ENCODE measurements around the gene KCNIP4.
"Not testable (repeated sequence)": the region's sequence is repeated elsewhere in the genome, so short reads cannot be mapped to it uniquely, and the experiment has no call there.

Gene KCNIP4

DNA sequence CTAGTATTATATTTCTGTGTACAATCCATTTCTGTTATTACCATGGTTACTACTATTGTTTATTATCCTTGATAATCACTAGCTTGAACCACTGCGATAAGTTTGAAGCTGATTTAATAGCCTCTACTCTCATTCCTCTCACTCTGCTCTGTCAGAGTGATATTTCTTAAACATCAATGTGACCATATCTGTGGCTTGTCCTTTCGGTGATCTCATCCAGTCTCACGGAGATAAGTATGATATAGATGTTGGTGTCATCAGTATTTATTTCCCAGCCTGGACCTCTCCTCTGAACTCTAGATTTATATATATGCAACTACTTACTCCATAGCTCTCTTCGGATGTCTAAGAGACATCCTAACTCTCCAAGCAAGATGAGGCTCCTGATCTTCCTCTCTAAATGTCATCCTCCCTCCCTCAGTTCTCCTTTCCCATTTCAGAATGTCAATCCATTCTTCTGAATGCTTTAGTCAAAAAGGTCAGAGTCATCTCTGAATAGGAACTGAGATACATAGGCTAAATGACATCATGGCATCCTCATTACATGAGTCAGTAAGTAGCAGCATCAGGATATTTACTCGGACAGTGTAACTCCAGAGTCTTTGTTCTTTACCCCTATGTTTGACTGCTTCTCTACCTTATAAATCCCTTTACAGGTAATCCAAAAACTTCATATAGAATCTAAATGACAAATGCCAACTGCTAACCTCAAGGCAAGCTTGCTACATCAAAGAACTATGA lies 1118.8 kb downstream of the KCNIP4 start:
- no peak for DNase-seq

DNA sequence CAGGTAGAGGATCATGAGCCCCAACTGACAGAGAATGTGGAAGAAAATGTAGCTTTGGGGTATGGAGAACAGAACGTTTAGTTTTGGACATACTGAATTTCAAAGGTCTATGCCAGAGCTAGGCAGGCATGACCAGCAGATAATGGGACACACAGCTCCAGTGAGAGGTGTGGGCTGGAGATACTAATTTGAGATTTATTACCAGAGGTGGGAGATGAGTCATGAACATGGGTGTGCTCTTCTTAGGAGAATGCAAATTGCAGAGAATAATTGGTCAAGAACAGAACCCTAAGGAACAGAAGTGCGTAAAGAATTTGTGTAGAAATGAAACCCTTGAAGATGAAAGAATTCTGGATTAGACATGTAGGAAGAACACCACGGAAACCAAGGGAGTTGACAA lies 1123.1 kb downstream of the KCNIP4 start:
- DNase-seq: no peak

DNA sequence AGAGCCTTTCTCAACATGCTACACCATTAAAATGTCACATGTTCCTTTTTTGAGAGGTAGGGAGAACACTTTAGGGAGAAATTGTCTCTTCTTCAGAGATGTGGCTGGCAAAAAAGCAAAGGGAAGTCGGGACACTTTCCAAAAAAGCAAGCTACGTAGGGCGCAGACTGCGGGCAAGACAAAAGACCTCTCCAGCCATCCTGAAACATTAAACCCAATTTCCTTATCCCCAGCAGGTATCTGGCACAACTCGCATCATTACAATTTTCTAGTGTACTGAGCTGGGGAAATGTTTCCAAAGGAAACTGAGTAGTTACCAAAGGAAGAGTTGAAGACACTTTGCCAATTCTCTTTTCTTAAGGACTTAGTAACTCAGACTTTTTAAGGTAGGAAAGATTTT lies 1132.3 kb downstream of the KCNIP4 start:
- no peak for DNase-seq

DNA sequence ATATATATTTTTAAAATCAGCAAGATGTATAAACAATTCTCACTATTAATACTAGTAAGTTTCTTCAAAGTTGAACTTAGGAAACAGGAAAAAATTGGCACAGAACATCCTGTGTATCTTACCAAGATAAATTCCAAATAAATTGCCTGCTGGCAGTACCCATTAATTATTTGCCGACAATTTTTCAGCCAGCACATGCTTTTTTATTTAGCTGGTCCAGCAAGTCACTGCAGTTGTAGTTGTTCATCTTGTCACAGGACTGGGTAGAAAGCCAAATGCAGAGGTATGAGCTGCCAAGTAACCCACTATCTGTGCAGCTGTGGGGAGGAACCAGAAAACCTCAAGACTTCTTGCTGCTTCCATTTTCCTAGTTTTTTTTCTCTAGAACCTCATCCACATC lies 1134.9 kb downstream of the KCNIP4 start:
- no peak for DNase-seq

DNA sequence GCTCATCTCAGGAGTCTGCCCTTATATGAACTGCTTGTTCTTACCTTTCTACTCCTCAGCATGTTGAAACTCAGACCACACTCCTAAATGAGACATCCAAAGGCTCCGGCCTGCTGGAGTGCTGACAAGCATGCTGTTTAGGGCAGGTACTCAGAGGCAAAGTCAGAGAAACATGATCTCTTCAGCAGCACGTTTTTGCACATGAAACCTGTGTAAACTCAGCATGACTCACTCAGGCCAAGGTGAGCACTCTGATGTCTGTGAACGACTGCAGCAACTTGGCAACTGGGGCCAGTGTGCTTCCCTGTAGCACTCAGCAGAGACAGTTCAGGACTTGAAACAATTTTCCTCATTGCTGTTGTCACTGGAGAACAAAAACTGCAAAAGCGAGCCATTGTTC lies 1138.8 kb downstream of the KCNIP4 start:
- no peak for DNase-seq

DNA sequence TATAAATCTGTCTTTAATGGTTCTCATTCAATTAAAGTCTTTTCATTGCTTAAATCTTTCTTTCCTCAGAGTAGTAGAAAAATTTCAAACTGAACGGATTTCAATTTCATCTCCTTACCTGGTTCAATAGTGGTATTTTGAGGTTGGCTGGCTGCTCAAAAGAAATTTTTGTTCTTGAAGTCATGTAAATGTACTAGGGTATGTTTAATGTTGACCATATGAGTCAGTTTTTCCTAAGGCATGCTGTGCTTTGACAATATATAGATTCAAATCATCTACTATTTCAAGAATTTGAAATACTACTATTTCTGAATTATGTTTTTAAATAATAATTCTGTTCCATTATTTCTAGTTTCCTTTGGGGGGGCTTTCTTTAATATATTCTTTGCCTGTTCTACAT lies 1142.9 kb downstream of the KCNIP4 start:
- DNase-seq: no peak

DNA sequence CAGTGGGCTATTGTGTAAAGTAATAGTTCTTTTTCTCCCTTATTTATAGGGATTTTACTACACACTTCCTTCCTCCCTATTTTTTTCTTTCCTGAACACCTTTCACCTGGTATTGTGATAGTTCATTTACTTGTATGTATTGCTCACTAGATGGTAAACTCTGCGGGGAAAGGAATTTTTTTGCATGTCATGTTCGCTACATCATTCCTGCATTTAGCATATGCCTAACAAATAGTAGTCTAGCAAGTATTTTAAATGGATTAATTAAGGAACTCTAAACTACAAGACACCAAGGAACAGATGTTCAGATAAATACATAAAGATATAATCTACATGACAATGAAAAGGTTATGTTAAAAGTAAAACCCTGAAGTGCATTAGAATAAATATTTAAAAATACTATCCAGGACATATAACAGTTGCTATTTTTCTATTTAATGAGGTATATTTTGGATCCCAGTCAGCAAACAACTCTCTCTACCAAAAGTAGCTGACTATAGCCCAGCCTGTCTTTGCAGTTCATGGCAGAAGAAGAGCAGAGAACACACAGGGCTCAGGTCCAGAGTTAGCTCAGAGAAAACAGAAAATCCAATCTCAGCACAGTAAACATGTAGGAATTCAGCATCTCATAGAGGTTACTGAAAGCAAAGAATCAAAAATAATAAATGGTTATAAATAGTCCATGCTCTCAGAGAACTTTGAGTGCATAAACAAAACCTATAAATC lies 1160.5 kb downstream of the KCNIP4 start:
- DNase-seq: no peak

DNA sequence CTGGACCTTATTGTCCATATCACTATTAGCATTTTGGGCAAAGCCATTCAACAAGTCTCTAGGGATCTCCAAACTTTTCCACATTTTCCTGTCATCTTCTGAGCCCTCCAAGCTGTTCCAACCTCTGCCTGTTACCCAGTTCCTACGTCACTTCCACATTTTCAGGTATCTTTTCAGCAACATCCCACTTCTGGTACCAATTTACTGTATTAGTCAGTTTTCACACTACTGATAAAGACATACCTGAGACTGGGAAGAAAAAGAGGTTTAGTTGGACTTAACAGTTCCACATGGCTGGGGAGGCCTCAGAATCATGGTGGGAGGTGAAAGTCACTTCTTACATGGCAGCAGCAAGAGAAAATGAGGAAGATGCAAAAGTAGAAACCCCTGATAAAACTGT lies 1165.4 kb downstream of the KCNIP4 start:
- not testable (repeated sequence) for DNase-seq

DNA sequence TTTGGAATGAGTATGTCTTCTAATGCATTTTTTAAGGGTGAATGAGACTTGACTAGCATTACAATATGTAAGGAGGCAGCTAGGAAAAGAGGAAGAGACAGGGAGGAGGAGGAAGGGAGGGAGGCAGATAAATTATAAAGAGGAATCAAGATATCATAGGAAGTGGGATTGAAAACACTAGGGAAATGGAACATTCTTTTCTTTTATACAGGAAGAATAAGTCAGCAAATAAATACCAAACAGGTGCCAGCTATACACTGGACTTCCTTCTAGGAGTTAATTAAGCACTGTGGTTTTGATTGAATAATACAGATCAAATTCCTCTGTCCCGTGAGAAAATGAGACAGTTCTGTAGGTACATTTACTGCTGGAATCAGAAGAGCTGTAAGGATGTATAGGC lies 1169.7 kb downstream of the KCNIP4 start:
- DNase-seq: no peak

DNA sequence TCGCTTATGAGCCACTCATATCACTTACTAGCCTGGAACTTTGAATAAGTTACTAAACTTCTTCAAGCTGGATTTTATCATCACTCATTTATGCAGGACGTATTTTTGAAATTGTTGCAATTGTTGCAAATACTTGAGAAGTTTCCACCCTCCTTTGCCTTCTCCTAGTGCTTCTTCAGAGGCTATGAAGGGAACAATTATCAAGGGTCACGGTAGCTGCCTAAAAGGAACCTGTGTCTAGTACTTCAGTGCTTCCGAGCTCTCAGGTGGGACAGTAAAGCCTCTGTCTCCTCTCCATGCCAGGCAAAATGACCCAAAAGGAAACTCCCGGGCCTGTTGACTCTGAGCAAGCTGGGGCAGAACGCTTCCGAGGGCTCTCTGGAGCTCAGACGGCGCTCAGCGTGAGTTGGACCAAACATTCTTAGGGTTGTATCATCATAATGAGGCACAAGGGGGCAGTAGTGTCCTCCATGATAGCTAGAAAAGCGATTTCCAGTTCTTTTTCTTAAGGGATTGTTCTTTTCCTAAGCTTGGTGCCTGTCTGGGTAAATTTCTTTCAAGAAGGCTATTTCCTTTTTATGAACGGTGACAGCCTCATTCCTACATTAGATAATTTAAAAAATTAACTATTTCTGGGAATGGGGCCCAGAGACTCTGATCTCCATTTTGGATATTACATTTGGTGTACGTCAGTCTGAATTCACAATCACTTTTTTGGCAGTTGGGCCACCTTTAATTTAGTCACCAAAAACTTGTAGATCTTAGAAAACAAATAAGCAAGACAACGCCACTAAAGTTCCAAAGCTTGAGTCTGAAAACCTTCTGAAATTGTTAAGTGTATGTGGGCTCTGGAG lies 1175.2 kb downstream of the KCNIP4 start:
- DNase-seq: no peak

DNA sequence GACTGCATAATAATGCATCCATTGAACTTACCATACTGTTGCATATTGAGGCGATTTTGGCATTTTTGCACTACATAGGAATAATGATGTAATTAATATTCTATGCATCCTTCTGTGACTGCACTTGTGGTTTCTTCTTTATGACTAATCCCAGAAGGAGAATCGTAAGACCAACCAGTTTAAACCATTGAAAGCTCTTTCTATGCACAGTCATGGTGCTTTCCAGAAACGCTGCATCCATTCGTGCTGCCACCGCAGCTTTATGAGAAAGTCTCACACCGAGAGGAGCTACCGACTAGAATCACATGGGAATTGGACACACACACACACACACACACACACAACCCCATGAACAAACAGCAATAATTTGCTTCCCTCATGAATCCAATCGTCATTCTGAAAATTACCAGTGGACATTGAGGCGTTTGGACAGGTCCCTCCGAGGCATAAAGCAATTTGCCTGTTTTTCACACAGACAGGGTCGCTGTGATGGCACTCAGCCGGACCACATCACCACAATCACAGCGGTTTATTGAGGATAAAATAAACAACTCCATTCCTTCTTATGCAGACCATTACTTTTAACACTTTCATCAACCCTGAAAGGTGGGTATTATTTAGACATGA lies 1184.1 kb downstream of the KCNIP4 start:
- DNase-seq: no peak

DNA sequence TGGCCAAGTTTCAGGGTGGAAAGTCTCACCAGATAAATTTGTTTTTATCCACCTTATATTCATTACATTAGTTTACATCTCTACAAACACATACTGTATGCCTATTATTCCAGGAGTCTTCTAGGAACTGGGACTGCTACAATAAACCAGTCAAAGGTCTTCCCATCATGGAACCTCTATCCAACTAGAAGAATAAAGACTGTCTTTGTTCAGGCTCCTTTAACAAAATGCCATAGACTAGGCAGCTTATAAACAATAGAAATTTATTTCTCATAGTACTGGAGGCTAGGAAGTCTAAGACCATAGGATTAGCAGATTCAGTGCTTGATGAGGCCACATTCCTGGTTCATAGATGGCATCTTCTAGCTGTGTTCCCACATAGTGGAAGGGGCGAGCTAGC lies 1186.7 kb downstream of the KCNIP4 start:
- DNase-seq: no peak

DNA sequence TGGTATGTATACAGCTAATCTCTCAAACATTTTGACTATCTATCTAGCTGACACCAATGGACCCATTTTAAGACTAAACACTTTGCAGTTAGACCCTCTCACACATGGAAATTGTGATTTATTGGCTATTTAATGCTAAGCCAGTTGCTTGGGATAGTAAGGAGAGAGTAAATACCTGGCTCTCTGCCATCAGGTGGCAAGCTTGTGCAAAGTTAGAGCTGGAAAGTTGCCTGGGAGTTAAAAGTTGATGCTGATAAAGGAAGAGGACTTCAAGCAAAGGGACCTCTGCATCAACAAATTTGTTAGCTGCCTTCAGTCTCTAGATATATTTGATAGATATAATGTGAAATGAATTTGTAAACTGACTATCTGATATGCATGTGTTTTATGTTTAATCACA lies 1187.2 kb downstream of the KCNIP4 start:
- no peak for DNase-seq

DNA sequence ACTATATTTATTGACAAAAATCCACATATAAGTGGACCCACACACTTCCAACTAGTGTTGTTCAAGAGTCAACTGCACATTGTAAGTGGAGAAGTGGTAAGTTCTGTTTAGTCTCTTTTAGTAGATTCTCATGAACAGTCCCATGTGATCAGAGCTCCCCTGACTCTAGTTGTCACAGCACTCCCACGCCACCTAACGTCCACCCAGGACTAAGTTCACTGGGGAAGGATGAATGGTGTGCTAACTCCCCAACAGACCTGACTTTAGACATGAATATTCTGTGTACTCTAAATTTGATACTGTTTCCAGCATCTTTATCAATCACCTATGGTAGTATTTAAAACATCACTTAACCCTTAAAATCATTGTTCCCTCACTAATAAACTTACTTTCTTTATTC lies 1188.5 kb downstream of the KCNIP4 start:
- no peak for DNase-seq

DNA sequence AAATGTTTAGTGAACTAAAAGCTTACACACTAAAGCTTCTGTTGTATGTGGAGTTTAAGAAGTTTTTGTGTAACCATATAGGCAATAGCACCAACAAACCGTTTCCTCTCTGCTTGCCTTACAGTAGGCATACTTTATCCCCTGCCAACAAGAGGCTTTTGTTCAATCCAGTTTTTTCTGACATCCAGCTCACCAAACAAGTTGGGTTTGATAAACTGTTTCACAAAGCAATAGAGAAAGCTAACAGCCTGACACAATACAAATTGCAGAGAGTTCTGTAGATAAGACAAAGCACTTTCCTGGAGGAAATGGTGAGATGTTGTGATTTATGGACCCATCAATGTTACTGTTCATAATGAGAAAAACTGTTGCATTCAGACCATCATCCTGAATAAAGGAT lies 1194.5 kb downstream of the KCNIP4 start:
- DNase-seq: no peak

DNA sequence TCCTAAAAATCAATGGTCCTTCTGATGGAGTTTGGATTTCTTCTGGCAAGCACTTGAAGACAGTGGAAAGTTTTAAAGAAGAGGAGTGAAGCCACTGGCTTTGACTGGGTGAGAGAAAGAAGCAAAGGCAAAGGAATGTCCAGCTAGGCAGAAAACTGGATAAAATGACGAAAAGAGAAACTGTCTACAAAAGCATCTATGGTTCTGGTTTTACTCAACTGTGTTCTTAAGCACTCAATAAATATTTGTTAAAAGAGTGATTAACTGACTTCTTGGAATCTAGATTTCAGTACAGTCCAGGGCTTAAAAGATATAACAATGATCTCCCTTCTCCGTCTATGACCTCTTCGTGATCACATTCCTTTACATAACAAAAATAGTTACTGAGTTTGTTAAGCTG lies 1195.9 kb downstream of the KCNIP4 start:
- DNase-seq: no peak

DNA sequence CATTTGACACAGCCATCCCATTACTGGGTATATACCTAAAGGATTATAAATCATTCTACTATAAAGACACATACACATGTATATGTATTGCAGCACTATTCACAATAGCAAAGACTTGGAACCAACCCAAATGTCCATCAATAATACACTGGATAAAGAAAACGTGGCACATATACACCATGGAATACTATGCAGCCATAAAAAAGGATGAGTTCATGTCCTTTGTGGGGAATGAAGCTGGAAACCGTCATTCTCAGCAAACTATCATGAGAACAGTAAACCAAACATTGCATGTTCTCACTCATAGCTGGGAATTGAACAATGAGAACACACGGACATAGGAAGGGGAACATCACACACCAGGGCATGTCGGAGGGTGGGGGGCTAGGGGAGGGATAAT lies 1202.6 kb downstream of the KCNIP4 start:
- DNase-seq: not testable (repeated sequence)

DNA sequence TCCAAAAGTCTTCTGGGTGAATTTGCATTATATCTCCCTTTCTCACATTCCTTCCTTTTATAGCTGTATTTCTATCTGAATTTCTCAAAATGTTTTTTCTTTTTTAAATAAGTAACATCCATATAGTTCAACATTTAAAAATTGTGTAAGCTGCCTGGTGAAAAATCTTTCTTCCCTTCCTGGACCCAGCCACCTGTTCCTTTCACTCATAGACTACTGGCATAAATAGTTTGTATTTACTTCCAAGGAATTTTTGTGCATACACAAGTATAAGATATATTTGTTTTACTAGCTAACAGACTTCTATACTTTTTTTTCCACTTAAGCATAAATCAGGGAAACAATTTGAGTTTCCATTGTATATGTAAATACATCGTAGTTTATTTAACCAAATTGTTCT lies 1212.6 kb downstream of the KCNIP4 start:
- no peak for DNase-seq

DNA sequence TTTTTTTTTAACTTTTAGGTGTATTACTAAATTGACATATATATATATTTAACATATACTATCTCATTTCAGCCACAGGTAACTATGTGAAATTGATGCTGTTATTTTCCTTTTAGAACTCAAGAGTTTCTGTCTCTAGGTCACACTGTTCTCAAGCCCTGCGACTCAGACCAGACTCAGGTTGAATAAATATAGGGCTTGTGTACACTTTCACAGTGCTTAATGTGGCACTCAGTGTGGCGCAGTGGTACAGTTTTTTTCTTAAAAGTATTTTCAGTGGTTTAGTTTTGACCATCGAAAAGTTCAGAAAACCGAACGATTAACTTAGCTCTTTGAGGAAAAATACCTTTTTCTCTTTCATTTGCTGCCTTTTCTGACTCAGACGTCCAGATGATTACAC lies 1223.7 kb downstream of the KCNIP4 start:
- DNase-seq: no peak

DNA sequence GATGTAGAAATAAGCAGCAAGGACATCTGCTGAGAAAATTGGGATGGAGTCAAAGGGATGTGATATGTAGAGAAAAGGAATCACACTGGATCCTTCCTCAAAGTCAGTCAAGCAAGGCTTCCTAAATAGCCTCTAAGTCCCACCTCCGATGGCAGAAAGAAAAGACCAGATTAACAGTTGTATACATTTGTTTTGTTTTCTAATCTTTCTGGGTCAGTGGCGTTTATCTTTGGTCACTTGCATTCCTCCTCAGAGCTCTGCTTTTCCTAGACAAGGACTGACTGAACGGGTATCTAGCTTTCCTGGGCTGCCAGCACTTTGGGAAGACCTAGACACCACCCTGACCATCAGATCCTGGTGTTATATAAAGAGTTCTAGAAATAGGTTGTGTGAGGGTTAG lies 1225.1 kb downstream of the KCNIP4 start:
- no peak for DNase-seq

DNA sequence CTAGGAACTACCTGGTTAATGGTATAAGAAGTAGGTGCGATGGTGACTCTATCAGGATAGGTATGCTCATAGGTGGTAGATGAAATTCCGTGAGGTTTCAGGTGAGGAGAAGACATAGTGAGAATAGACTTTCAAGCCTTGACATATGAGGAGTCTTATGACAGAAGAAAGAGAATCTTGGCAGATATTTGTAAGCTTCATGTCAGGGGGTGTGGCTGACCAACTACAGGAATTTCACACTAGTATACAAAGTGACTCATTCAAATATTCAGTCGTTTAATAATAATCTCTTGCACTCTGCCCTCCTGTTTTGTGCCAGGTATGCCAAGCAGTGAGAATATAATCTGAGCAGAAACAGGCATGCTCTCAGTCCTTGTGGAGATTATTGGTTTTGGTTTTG lies 1225.6 kb downstream of the KCNIP4 start:
- DNase-seq: no peak

DNA sequence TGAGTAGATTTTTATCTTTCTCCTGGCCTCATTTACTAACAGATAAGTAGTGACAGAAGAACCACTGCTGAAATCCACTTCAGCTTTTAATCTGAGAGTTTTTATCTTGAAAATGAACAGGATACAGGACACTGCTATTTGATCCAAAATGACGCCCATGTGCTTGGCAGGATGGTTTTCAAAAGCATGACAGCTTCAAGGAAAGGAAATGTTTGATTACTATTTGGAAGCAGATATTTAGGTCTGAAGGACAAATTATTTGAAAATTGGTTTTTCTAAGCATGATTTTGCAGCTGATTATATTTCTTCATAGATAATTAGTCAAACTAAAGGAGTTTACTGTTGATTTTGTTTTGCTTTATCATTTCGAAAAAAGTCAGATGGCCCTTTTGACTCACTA lies 1237.2 kb downstream of the KCNIP4 start:
- no peak for DNase-seq

DNA sequence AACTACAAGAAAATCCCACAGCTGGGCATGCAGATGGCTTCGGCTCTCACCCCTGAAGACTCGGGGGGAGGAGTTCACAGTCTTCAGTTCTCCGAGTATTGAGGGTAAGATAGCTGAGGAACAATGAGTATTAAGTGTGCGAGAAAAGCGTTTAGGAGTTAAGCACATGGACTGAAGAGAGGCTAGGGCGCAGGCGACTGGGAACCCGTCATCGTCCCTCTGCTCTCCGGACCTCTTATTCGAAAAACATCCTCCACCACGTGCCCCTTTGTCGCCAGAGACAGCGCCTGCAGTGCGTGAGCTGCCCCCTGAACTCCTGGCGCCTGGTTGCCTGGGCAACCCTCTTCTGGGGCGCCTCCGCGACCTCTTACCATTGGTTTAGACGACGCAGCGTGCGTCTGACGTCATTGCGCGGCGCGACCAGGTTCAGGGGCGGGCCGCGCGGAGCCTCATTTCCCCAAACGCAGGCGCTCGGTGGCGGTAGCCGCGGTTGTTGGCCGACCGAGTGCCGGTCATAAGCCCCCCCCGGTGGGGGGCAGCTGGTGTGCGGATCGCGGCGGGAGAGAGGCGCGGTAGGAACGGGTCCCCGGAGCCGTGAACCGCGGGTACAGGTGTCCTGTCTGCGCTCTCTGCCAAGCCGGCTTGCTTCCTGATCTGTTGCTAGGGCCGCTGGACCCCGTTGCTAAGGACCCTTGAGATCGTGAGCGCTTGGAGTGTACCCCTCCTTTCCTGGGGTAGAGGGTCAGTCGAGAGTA lies 1248.4 kb downstream of the KCNIP4 start, which contains the start of gene PACRGL:
PACRGL (plus strand) TSS at position 452 of the 755 bp plus-strand sequence. CDS start 4,024 bp downstream, outside the sequence.
- peak; percentile 89 for DNase-seq
